ENCODE measurements around the gene CRKL.

The CRKL gene

DNA sequence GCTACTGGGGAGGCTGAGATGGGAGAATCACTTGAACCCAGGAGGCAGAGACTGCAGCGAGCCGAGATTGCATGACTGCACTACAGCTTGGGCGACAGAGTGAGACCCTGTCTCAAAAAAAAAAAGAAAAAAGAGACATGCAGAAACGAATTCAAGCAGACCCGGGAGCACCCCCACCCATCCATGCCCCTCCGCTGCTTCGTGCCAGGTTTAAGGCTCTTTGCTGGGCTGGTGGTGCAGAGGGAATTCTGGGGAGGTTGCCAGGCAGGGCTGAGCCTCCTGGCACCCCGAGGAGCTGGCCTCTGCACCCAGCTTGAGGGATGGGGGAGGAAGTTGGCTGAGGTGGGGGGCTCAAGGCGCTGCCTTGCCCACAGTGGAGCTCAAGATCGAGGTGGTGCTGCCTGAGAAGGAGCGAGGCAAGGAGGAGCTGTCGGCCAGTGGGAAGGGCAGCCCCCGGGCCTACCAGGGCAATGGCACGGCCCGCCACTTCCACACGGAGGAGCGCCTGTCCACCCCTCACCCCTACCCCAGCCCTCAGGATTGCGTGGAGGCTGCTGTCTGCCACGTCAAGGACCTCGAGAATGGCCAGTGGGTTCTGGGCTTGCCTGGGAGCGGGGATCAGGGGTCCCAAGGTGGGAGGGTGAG is 55.8 kb downstream of the CRKL start:
- Histone ChIP-seq H3K27me3 (ENCODE audit: insufficient read depth, poor library complexity, severe bottlenecking) (no peaks in the 10 kb centered on the region), H3K27ac (replicated peaks) (no peak overlapping the region), H3K4me3 (replicated peaks; ENCODE audit: insufficient read depth, low read length) (no peak overlapping the region)
- DNase-seq (ENCODE audit: low read depth in 1 of 2, low spot score in 1 of 2): no peak
- TF ChIP-seq CTCF (IDR thresholded peaks at IDR 0.05; ENCODE audit: insufficient read depth, low read length) (no peak), SPI1 (IDR thresholded peaks at IDR 0.05; ENCODE audit: borderline replicate concordance, low read depth) (no peak), POLR2AphosphoS5 (IDR thresholded peaks at IDR 0.05; ENCODE audit: low read depth) (no peak), GABPA (IDR thresholded peaks at IDR 0.05; ENCODE audit: low read depth) (no peak)
- TF ChIP-seq, protein P1, sequence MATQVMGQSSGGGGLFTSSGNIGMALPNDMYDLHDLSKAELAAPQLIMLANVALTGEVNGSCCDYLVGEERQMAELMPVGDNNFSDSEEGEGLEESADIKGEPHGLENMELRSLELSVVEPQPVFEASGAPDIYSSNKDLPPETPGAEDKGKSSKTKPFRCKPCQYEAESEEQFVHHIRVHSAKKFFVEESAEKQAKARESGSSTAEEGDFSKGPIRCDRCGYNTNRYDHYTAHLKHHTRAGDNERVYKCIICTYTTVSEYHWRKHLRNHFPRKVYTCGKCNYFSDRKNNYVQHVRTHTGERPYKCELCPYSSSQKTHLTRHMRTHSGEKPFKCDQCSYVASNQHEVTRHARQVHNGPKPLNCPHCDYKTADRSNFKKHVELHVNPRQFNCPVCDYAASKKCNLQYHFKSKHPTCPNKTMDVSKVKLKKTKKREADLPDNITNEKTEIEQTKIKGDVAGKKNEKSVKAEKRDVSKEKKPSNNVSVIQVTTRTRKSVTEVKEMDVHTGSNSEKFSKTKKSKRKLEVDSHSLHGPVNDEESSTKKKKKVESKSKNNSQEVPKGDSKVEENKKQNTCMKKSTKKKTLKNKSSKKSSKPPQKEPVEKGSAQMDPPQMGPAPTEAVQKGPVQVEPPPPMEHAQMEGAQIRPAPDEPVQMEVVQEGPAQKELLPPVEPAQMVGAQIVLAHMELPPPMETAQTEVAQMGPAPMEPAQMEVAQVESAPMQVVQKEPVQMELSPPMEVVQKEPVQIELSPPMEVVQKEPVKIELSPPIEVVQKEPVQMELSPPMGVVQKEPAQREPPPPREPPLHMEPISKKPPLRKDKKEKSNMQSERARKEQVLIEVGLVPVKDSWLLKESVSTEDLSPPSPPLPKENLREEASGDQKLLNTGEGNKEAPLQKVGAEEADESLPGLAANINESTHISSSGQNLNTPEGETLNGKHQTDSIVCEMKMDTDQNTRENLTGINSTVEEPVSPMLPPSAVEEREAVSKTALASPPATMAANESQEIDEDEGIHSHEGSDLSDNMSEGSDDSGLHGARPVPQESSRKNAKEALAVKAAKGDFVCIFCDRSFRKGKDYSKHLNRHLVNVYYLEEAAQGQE (IDR thresholded peaks at IDR 0.05; ENCODE audit: insufficient replicate concordance, low read depth): no peak

DNA sequence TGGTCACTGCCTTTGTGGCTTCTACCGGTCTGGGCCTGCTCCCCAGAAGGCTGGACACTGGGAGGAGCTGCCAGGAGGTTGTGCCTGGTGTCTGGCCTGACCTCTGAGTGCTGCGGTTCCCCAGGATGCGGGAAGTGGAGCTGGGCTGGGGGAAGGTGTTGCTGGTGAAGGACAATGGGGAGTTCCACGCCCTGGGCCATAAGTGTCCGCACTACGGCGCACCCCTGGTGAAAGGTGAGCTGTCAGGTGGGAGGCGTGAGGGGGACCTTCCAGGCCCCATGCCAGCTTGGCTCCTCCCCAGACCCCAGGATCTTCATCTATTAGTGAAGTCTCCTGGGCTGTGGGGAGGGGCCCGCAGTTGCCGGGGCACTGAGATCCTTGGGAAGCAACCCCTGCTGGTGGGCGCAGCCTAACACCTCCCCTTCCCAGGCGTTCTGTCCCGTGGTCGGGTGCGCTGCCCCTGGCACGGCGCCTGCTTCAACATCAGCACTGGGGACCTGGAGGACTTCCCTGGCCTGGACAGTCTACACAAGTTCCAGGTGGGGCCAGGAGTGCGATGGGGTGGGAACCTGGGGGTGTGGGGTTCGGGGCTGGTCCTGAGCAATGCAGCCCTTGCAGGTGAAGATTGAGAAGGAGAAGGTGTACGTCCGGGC is 56.6 kb downstream of the CRKL start:
- no peaks in the 10 kb centered on the region for H3K27me3 ChIP-seq (ENCODE audit: insufficient read depth, poor library complexity, severe bottlenecking)
- TF ChIP-seq POLR2AphosphoS5 (IDR thresholded peaks at IDR 0.05; ENCODE audit: low read depth): no peak
- TF ChIP-seq GABPA (IDR thresholded peaks at IDR 0.05; ENCODE audit: low read depth): no peak
- no peak for TF ChIP-seq CTCF (IDR thresholded peaks at IDR 0.05; ENCODE audit: insufficient read depth, low read length)
- TF ChIP-seq, protein P1 (IDR thresholded peaks at IDR 0.05; ENCODE audit: insufficient replicate concordance, low read depth): no peak
- no peak for TF ChIP-seq SPI1 (IDR thresholded peaks at IDR 0.05; ENCODE audit: borderline replicate concordance, low read depth)
- H3K27ac ChIP-seq (replicated peaks): no peak overlapping the region
- no peak overlapping the region for H3K4me3 ChIP-seq (replicated peaks; ENCODE audit: insufficient read depth, low read length)
- no peak for DNase-seq (ENCODE audit: low read depth in 1 of 2, low spot score in 1 of 2)

DNA sequence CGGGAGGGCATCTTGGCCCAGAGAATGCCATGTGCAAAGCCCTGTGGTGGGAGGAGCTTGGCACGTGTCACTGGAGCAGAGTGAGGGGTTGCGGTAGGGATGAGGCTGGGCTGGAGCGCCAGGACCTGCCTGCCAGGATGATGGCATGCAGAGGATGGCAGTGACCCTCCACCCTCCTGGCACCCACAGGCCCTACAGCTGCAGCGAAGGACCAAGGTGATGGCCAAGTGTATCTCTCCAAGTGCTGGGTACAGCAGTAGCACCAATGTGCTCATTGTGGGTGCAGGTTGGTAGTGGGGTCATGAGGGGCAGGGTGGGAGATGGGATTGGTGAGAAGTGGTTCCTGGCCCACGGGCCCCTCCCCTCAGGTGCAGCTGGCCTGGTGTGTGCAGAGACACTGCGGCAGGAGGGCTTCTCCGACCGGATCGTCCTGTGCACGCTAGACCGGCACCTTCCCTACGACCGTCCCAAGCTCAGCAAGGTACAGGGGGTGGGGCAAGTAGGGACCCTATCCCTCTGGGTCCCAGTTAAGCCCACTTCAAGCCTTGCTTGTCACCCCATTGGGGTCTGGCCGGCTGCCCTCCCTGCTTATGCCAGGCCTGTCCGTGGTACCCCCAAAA is 57.2 kb downstream of the CRKL start:
- DNase-seq (ENCODE audit: low read depth in 1 of 2, low spot score in 1 of 2): no peak
- H3K4me3 ChIP-seq (replicated peaks; ENCODE audit: insufficient read depth, low read length): no peak overlapping the region
- H3K27me3 ChIP-seq (ENCODE audit: insufficient read depth, poor library complexity, severe bottlenecking): no peaks in the 10 kb centered on the region
- no peak overlapping the region for H3K27ac ChIP-seq (replicated peaks)
- TF ChIP-seq POLR2AphosphoS5 (IDR thresholded peaks at IDR 0.05; ENCODE audit: low read depth) (no peak), GABPA (IDR thresholded peaks at IDR 0.05; ENCODE audit: low read depth) (no peak), CTCF (IDR thresholded peaks at IDR 0.05; ENCODE audit: insufficient read depth, low read length) (no peak), SPI1 (IDR thresholded peaks at IDR 0.05; ENCODE audit: borderline replicate concordance, low read depth) (no peak)
- TF ChIP-seq, protein P1 (IDR thresholded peaks at IDR 0.05; ENCODE audit: insufficient replicate concordance, low read depth): no peak
